ENCODE measurements around the gene HNF4A.

Gene HNF4A

GRCh38 chr20:44406572-44407137, 51.2 kb downstream of the HNF4A start:
- no peak for DNase-seq (ENCODE audit: low spot score)

- DNase-seq (ENCODE audit: low spot score) = no peak
These were observed 52.1 kb downstream of the HNF4A start for GRCh38 chr20:44407402-44408184.

GRCh38 chr20:44409132-44409600, 53.7 kb downstream of the HNF4A start:
- DNase-seq (ENCODE audit: low spot score) = no peak

DNA sequence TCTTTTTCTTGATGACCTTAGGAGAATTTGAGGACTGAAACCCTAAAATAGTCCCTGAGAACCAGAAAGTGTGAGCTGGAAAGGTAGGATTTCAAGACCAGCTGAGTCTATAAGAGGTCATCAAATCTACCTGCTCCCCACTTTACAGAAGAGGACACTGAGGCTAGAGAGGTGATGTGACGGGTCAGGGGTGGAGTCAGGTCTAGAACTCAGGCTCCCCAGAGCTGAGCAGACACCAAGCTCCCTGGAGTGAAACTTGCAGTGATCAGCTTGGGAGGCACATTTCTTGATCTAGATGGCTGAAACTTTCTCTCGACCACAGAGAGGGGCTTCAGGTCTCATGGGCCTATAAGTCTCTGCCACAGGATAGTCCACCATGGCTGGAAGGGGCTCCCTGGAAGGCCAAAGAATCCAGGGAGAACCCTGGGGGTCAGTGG, 55.1 kb downstream of the HNF4A start:
- DNase-seq (ENCODE audit: low spot score) = no peak

DNA sequence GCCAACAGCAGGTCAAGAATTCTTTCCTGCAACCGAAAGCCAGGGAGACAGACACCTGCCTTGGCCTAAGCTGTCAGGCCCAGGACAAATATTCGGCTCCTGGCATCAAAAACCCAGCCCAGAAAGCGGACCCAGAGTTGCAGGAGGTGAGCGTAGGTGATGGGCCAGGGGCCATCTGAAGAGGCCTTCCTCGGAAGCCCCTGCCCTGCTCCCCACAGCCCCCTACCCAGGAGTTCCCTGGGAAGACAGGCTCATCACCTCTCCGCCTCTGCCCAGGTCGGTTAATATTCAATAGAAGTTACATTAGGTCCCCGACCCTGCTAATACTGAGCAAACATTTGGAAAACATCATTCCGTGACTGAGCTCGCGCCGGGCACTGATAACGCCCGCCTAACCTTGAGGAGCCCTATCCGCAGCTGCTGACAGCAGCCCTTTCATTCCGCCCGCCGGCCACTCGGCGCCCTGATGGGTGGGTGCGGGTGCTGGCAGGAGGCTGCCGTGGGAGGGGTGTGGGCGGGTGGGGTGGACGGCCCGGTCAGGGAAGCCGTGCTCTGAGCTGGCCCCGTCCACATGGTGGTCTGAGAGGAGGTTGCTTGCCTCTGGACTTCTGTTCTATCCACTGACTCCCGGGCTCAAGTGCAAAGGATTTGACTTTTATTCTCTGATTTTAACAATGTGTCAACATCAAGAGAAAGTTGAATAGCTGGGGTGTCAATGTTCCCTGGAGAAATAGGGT, 55.7 kb downstream of the HNF4A start:
- DNase-seq (ENCODE audit: low spot score) = no peak

- no peak for DNase-seq (ENCODE audit: low spot score)
These were observed 56.4 kb downstream of the HNF4A start for GRCh38 chr20:44411757-44412401.

GRCh38 chr20:44412402-44413144, 57.1 kb downstream of the HNF4A start:
- DNase-seq (ENCODE audit: low spot score) = no peak

GRCh38 chr20:44413575-44414345, 58.3 kb downstream of the HNF4A start:
- DNase-seq (ENCODE audit: low spot score) = no peak

DNA sequence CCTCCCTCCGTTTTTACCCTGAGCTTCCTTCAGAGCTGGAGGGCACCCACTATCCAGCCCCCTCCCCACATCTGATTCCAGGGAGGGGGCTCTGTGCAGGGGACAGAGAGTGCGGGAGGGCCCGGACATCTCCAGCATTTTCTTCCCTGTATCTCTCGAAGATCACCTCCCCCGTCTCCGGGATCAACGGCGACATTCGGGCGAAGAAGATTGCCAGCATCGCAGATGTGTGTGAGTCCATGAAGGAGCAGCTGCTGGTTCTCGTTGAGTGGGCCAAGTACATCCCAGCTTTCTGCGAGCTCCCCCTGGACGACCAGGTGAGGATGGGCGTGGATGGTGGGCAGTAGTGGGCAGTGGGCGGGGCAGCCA, 58.8 kb downstream of the HNF4A start:
- no peak for DNase-seq (ENCODE audit: low spot score)

- DNase-seq (ENCODE audit: low spot score) = no peak
These were observed 59.3 kb downstream of the HNF4A start for GRCh38 chr20:44414808-44415207.

GRCh38 chr20:44415833-44416715, 60.6 kb downstream of the HNF4A start:
- DNase-seq (ENCODE audit: low spot score) = no peak

GRCh38 chr20:44418069-44418905, 62.8 kb downstream of the HNF4A start:
- no peak for DNase-seq (ENCODE audit: low spot score)

- DNase-seq (ENCODE audit: low spot score) = no peak
These were observed 63.8 kb downstream of the HNF4A start for GRCh38 chr20:44419131-44419844.

- no peak for DNase-seq (ENCODE audit: low spot score)
These were observed 65.0 kb downstream of the HNF4A start for GRCh38 chr20:44420497-44420896.

DNA sequence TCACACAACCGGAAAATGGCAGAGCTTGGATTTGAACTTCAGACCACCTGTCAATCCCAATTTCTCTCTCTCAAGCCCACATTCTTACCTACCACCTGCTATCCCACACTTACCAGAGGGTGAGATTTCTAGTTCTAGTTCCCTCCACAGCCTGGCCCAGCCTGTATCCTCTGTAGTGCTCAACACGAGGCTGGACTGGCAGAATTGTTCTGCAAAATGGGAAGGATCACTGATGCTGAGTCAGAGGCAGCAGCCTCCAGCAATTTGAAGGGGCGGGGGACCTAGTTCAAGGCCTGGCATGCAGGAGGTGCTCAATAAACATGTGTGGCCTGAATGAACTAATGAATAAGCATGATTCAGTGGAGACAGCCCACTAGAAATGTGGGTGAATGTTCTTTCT, 66.6 kb downstream of the HNF4A start:
- DNase-seq (ENCODE audit: low spot score) = no peak

- no peak for DNase-seq (ENCODE audit: low spot score)
These were observed 68.0 kb downstream of the HNF4A start for GRCh38 chr20:44423480-44423879.

- no peak for DNase-seq (ENCODE audit: low spot score)
These were observed 68.6 kb downstream of the HNF4A start for GRCh38 chr20:44424039-44424495.

DNA sequence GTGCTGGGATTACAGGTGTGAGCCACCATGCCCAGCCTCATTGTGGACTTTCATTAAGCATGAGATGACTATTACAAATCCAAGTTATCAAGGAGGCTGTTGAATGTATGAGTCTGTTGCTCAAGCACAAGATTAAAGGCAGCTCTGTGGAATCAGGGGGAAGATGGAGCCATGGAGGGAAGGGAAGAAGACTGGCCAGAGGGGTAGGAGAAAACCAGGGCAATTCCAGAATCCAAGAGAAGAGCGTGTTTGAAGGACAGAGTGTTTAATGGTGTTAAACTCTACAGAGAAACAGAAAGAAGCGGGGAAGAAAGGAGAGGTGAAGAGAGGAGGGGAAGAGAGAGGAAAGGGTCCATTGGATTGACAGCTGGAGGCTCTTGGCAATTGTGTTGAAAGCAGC, 70.4 kb downstream of the HNF4A start:
- no peak for DNase-seq (ENCODE audit: low spot score)

All from globus pallidus (tissue), 1 donor.